ENCODE measurements around the gene ST6GALNAC3.

The ST6GALNAC3 gene

GRCh38 chr1:76219366-76219818, 144.8 kb downstream of the ST6GALNAC3 start:
- no peaks in the 10 kb centered on the region for H3K36me3 ChIP-seq (ENCODE audit: control insufficient read depth, insufficient read depth, low read length)
- H3K27me3 ChIP-seq (ENCODE audit: control insufficient read depth, insufficient read depth, low read length) = no peaks in the 10 kb centered on the region
- H3K9me3 ChIP-seq (ENCODE audit: control insufficient read depth, low read length) = no peaks in the 10 kb centered on the region
- H3K4me3 ChIP-seq (ENCODE audit: low read length) = no peak overlapping the region
- no peaks in the 10 kb centered on the region for H3K4me1 ChIP-seq (ENCODE audit: control insufficient read depth, insufficient read depth, low read length)
- H3K9ac ChIP-seq (ENCODE audit: low read length) = no peak overlapping the region

GRCh38 chr1:76224752-76225151, 150.2 kb downstream of the ST6GALNAC3 start:
- Histone ChIP-seq H3K9me3 (ENCODE audit: control insufficient read depth, low read length) (no peaks in the 10 kb centered on the region), H3K36me3 (ENCODE audit: control insufficient read depth, insufficient read depth, low read length) (no peaks in the 10 kb centered on the region), H3K4me3 (ENCODE audit: low read length) (no peak overlapping the region), H3K27me3 (ENCODE audit: control insufficient read depth, insufficient read depth, low read length) (no peaks in the 10 kb centered on the region), H3K9ac (ENCODE audit: low read length) (no peak overlapping the region), H3K4me1 (ENCODE audit: control insufficient read depth, insufficient read depth, low read length) (no peaks in the 10 kb centered on the region)

GRCh38 chr1:76225526-76225925, 151.0 kb downstream of the ST6GALNAC3 start:
- H3K9me3 ChIP-seq (ENCODE audit: control insufficient read depth, low read length) = no peaks in the 10 kb centered on the region

GRCh38 chr1:76227621-76228020, 153.1 kb downstream of the ST6GALNAC3 start:
- H3K9me3 ChIP-seq (ENCODE audit: control insufficient read depth, low read length) = no peaks in the 10 kb centered on the region
- no peaks in the 10 kb centered on the region for H3K36me3 ChIP-seq (ENCODE audit: control insufficient read depth, insufficient read depth, low read length)

More at GRCh38 chr1:76225526-76225925, 151.0 kb downstream of the ST6GALNAC3 start:
- H3K4me1 ChIP-seq (ENCODE audit: control insufficient read depth, insufficient read depth, low read length) = no peaks in the 10 kb centered on the region
- H3K36me3 ChIP-seq (ENCODE audit: control insufficient read depth, insufficient read depth, low read length) = no peaks in the 10 kb centered on the region
- H3K4me3 ChIP-seq (ENCODE audit: low read length) = no peak overlapping the region
- no peaks in the 10 kb centered on the region for H3K27me3 ChIP-seq (ENCODE audit: control insufficient read depth, insufficient read depth, low read length)
- no peak overlapping the region for H3K9ac ChIP-seq (ENCODE audit: low read length)

GRCh38 chr1:76229279-76230005, 154.9 kb downstream of the ST6GALNAC3 start:
- Histone ChIP-seq H3K9ac (ENCODE audit: low read length) (no peak overlapping the region), H3K9me3 (ENCODE audit: control insufficient read depth, low read length) (no peaks in the 10 kb centered on the region), H3K4me3 (ENCODE audit: low read length) (no peak overlapping the region), H3K4me1 (ENCODE audit: control insufficient read depth, insufficient read depth, low read length) (no peaks in the 10 kb centered on the region), H3K36me3 (ENCODE audit: control insufficient read depth, insufficient read depth, low read length) (no peaks in the 10 kb centered on the region), H3K27me3 (ENCODE audit: control insufficient read depth, insufficient read depth, low read length) (no peaks in the 10 kb centered on the region)

More at GRCh38 chr1:76227621-76228020, 153.1 kb downstream of the ST6GALNAC3 start:
- no peak overlapping the region for H3K9ac ChIP-seq (ENCODE audit: low read length)
- no peak overlapping the region for H3K4me3 ChIP-seq (ENCODE audit: low read length)
- H3K27me3 ChIP-seq (ENCODE audit: control insufficient read depth, insufficient read depth, low read length) = no peaks in the 10 kb centered on the region
- no peaks in the 10 kb centered on the region for H3K4me1 ChIP-seq (ENCODE audit: control insufficient read depth, insufficient read depth, low read length)

GRCh38 chr1:76230842-76231281, 156.3 kb downstream of the ST6GALNAC3 start:
- Histone ChIP-seq H3K9me3 (ENCODE audit: control insufficient read depth, low read length) (no peaks in the 10 kb centered on the region), H3K4me1 (ENCODE audit: control insufficient read depth, insufficient read depth, low read length) (no peaks in the 10 kb centered on the region), H3K9ac (ENCODE audit: low read length) (no peak overlapping the region), H3K36me3 (ENCODE audit: control insufficient read depth, insufficient read depth, low read length) (no peaks in the 10 kb centered on the region), H3K27me3 (ENCODE audit: control insufficient read depth, insufficient read depth, low read length) (no peaks in the 10 kb centered on the region), H3K4me3 (ENCODE audit: low read length) (no peak overlapping the region)

GRCh38 chr1:76231320-76231719, 156.8 kb downstream of the ST6GALNAC3 start:
- Histone ChIP-seq H3K27me3 (ENCODE audit: control insufficient read depth, insufficient read depth, low read length) (no peaks in the 10 kb centered on the region), H3K4me3 (ENCODE audit: low read length) (no peak overlapping the region), H3K9me3 (ENCODE audit: control insufficient read depth, low read length) (no peaks in the 10 kb centered on the region), H3K36me3 (ENCODE audit: control insufficient read depth, insufficient read depth, low read length) (no peaks in the 10 kb centered on the region), H3K4me1 (ENCODE audit: control insufficient read depth, insufficient read depth, low read length) (no peaks in the 10 kb centered on the region), H3K9ac (ENCODE audit: low read length) (no peak overlapping the region)

GRCh38 chr1:76232666-76233065, 158.1 kb downstream of the ST6GALNAC3 start:
- H3K9ac ChIP-seq (ENCODE audit: low read length) = no peak overlapping the region

GRCh38 chr1:76234061-76234460, 159.5 kb downstream of the ST6GALNAC3 start:
- Histone ChIP-seq H3K9ac (ENCODE audit: low read length) (no peak overlapping the region), H3K36me3 (ENCODE audit: control insufficient read depth, insufficient read depth, low read length) (no peaks in the 10 kb centered on the region), H3K9me3 (ENCODE audit: control insufficient read depth, low read length) (no peaks in the 10 kb centered on the region), H3K4me1 (ENCODE audit: control insufficient read depth, insufficient read depth, low read length) (no peaks in the 10 kb centered on the region), H3K27me3 (ENCODE audit: control insufficient read depth, insufficient read depth, low read length) (no peaks in the 10 kb centered on the region), H3K4me3 (ENCODE audit: low read length) (no peak overlapping the region)

More at GRCh38 chr1:76232666-76233065, 158.1 kb downstream of the ST6GALNAC3 start:
- no peaks in the 10 kb centered on the region for H3K27me3 ChIP-seq (ENCODE audit: control insufficient read depth, insufficient read depth, low read length)
- no peaks in the 10 kb centered on the region for H3K9me3 ChIP-seq (ENCODE audit: control insufficient read depth, low read length)
- no peaks in the 10 kb centered on the region for H3K4me1 ChIP-seq (ENCODE audit: control insufficient read depth, insufficient read depth, low read length)
- H3K36me3 ChIP-seq (ENCODE audit: control insufficient read depth, insufficient read depth, low read length) = no peaks in the 10 kb centered on the region
- no peak overlapping the region for H3K4me3 ChIP-seq (ENCODE audit: low read length)

GRCh38 chr1:76237211-76237610, 162.7 kb downstream of the ST6GALNAC3 start:
- no peak overlapping the region for H3K4me3 ChIP-seq (ENCODE audit: low read length)
- H3K9me3 ChIP-seq (ENCODE audit: control insufficient read depth, low read length) = no peaks in the 10 kb centered on the region
- H3K36me3 ChIP-seq (ENCODE audit: control insufficient read depth, insufficient read depth, low read length) = no peaks in the 10 kb centered on the region

GRCh38 chr1:76238094-76238628, 163.6 kb downstream of the ST6GALNAC3 start:
- no peak overlapping the region for H3K9ac ChIP-seq (ENCODE audit: low read length)
- H3K27me3 ChIP-seq (ENCODE audit: control insufficient read depth, insufficient read depth, low read length) = no peaks in the 10 kb centered on the region
- H3K9me3 ChIP-seq (ENCODE audit: control insufficient read depth, low read length) = no peaks in the 10 kb centered on the region
- no peak overlapping the region for H3K4me3 ChIP-seq (ENCODE audit: low read length)
- H3K4me1 ChIP-seq (ENCODE audit: control insufficient read depth, insufficient read depth, low read length) = no peaks in the 10 kb centered on the region
- no peaks in the 10 kb centered on the region for H3K36me3 ChIP-seq (ENCODE audit: control insufficient read depth, insufficient read depth, low read length)

More at GRCh38 chr1:76237211-76237610, 162.7 kb downstream of the ST6GALNAC3 start:
- Histone ChIP-seq H3K9ac (ENCODE audit: low read length) (no peak overlapping the region), H3K4me1 (ENCODE audit: control insufficient read depth, insufficient read depth, low read length) (no peaks in the 10 kb centered on the region), H3K27me3 (ENCODE audit: control insufficient read depth, insufficient read depth, low read length) (no peaks in the 10 kb centered on the region)

- Histone ChIP-seq H3K9ac (ENCODE audit: low read length) (no peak overlapping the region), H3K9me3 (ENCODE audit: control insufficient read depth, low read length) (no peaks in the 10 kb centered on the region), H3K4me1 (ENCODE audit: control insufficient read depth, insufficient read depth, low read length) (no peaks in the 10 kb centered on the region), H3K36me3 (ENCODE audit: control insufficient read depth, insufficient read depth, low read length) (no peaks in the 10 kb centered on the region), H3K27me3 (ENCODE audit: control insufficient read depth, insufficient read depth, low read length) (no peaks in the 10 kb centered on the region), H3K4me3 (ENCODE audit: low read length) (no peak overlapping the region)
Observed at GRCh38 chr1:76239470-76239918, 164.9 kb downstream of the ST6GALNAC3 start.

Measured in mucosa of stomach (tissue), 1 donor.